ENCODE data around the gene CDX1.

The CDX1 gene

DNA sequence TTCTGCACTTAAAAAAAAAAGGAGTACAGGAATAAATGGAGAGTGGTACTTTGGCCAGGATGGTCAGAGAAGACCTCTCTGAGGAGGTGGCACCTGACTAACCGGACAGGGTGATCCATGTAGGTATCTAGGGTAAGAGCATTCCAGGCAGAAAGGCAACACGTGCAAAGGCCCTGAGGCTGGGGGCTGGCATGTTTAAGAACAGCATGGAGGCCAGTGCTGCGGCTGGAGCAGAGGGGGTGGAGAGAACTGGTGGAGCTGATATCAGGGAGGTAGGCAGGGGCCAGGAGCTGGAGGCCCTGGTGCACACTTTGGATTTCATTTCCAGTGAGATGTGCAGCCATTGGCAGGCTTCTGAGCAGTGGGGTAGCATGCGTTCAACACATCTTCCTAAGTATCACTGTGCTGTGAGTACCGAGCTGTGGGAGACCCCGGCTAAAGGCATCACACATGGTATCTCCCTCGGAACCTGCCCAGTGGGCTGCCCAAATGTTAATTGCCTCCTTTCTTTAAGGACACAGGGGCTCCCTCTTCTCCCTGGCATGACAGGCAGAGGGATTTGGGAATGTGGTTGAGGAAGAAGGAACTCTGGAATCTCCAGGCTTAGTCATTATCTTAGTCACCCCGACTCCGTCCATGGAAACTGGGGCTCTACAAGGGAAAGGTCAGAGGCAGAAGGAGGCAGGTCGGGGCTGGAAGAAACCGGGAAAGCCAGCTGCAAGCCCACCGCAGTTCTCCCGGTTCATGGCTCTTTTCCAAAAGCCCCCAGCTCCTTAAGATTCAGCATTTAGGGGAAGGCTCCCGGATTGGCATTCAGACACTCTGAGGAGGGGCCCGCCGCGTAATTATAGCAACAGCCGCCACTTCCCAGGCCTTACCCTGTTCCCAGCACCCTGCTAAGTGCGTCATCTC, 41.9 kb downstream of the CDX1 start:
- DNase-seq (ENCODE audit: low read depth in 2 of 2) = no peak

- peak in 1 of 2 donors; percentile 9 for DNase-seq (ENCODE audit: low read depth in 2 of 2)
These were observed 42.6 kb downstream of the CDX1 start for GRCh38 chr5:150209099-150209635.

GRCh38 chr5:150210644-150211043, 44.1 kb downstream of the CDX1 start:
- DNase-seq (ENCODE audit: low read depth in 2 of 2) = no peak

- no peak for DNase-seq (ENCODE audit: low read depth in 2 of 2)
These were observed 44.8 kb downstream of the CDX1 start for GRCh38 chr5:150211156-150212030.

GRCh38 chr5:150213530-150213929, 47.0 kb downstream of the CDX1 start:
- DNase-seq (ENCODE audit: low read depth in 2 of 2) = no peak

GRCh38 chr5:150214289-150214688, 47.7 kb downstream of the CDX1 start:
- DNase-seq (ENCODE audit: low read depth in 2 of 2) = no peak

- DNase-seq (ENCODE audit: low read depth in 2 of 2) = no peak
These were observed 49.7 kb downstream of the CDX1 start for GRCh38 chr5:150215979-150216944.

DNA sequence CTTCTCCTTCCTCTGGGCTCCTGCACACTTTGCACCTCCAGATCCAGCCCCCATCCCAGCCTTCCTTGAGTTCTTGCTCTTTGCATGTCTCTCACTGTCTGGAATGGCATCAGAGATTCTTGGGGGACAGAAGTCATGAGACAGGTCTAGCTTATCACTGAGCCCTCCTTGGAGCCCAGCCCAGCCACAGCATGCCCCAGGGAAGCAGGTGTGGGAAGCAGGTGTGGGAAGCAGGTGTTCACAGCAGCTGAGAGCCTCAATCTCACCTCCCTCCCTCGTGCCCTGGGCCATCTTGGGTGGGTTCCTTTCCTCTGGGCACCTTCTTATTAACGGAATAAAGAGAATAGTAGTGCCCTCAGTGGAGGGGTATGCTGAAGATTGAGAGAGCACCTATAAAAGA, 50.5 kb downstream of the CDX1 start:
- no peak for DNase-seq (ENCODE audit: low read depth in 2 of 2)

- DNase-seq (ENCODE audit: low read depth in 2 of 2) = peak; percentile 60 to 72
These were observed 51.5 kb downstream of the CDX1 start for GRCh38 chr5:150217873-150218692.

GRCh38 chr5:150218693-150219035, 52.1 kb downstream of the CDX1 start:
- DNase-seq (ENCODE audit: low read depth in 2 of 2) = no peak

DNA sequence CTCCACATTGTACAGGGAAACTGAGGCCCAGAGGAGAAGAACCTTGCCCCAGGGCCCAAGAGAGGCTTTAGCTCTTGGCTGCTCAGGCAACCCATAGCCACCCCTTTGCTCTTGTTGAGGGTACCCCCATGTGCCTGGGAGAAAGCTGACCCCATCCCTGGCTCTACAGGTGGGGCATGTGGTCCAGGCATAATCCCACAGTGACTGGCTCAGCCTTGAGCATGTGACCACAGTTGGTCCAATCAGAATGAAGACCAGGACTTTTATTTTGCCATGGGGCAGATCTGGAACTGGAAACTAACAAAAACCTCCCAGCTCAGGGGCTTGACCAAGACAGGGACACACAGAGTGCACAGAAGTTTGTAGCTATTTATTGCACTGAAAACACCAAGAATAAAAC, 52.6 kb downstream of the CDX1 start:
- no peak for DNase-seq (ENCODE audit: low read depth in 2 of 2)

- no peak for DNase-seq (ENCODE audit: low read depth in 2 of 2)
These were observed 53.3 kb downstream of the CDX1 start for GRCh38 chr5:150219861-150220260.

GRCh38 chr5:150221471-150221870, 54.9 kb downstream of the CDX1 start:
- no peak for DNase-seq (ENCODE audit: low read depth in 2 of 2)

GRCh38 chr5:150222906-150223305, 56.3 kb downstream of the CDX1 start:
- no peak for DNase-seq (ENCODE audit: low read depth in 2 of 2)

DNA sequence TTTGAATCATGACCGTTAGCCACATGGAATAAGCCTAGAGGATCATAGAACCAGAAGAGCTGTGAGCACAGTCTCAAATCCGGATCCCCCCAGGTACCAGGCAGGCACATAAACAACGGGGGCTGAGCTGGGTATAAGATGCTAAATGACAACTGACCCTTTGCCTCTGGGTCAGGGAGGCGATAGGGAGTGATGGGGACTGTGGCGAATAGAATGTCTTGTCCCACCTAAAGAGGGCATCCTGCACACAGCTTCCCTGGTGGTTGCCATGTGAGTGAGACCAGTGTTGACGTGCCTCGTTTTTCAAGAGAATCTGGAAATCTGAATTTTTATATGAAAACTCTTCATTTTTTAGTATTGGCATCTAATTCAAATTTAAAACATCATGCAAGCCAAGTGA, 56.9 kb downstream of the CDX1 start:
- no peak for DNase-seq (ENCODE audit: low read depth in 2 of 2)

- DNase-seq (ENCODE audit: low read depth in 2 of 2) = no peak
These were observed 58.0 kb downstream of the CDX1 start for GRCh38 chr5:150224483-150225027.

GRCh38 chr5:150227036-150227435, 60.5 kb downstream of the CDX1 start:
- no peak for DNase-seq (ENCODE audit: low read depth in 2 of 2)

DNA sequence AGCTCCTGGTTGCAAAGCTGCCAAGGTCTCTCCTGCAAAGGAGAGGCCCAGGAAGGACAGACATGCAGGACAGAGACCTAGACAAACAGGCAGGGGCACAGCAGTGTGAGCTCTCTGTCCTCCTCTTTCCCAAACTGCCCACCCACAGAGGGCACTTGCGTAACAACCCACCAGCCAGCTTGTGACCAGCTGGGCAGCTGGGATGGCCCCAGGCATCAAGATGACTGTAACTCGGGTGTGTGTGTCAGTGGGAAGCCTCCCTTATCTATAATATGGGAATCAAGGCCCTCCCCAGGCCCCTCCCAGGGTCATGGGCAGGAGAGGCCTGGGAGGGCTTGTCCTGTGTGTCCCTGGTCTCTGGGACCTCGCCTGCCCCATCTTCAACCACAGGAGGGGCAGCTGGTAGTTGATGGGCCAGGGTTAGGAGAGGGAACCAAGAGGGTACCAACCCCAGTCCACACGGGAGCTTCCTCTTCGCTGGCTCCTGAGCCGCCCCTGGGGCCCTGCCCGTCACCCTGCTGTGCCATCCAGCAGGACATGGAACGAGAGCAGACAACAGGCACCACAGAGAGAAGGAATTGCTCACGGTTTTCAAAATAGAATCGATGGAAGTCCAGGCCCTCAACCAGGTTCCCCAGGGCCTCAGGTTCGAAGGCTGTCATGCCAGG, 61.2 kb downstream of the CDX1 start:
- no peak for DNase-seq (ENCODE audit: low read depth in 2 of 2)

GRCh38 chr5:150229571-150229970, 63.0 kb downstream of the CDX1 start:
- no peak for DNase-seq (ENCODE audit: low read depth in 2 of 2)

DNA sequence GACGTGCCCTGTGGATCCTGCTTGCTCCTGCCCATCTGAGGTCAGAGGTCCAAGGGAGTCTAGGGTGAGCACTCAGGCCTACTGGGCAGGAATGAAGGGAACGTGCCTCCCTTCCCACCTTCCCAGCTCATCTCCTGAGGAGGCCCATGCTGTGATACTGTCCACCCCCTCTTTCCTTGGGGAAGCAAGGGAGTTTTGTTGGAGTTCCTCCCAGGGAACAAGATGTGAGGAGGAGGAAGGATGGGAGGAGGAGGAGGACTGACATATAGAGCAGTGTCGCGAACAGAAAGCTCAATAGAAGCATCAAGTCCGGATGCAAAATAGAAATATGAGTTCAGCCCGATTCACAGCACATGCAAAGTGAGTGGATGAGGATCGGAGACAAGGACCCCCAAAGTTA, 64.3 kb downstream of the CDX1 start:
- no peak for DNase-seq (ENCODE audit: low read depth in 2 of 2)

Data from stimulated activated CD8-positive, alpha-beta memory T cell treated with anti-CD3 and anti-CD28 coated beads, Interleukin-2, amount 100 ng/mL, for 1 hour (primary cell).